ENCODE measurements around the gene DPP6. TPM values are rescaled to one million over a fixed set of nuclear protein-coding genes. Genes with fewer than 3 reads are reported as not detected.

DPP6 gene
- total RNA-seq, 1 donor from 2014 or later = not detected

DNA sequence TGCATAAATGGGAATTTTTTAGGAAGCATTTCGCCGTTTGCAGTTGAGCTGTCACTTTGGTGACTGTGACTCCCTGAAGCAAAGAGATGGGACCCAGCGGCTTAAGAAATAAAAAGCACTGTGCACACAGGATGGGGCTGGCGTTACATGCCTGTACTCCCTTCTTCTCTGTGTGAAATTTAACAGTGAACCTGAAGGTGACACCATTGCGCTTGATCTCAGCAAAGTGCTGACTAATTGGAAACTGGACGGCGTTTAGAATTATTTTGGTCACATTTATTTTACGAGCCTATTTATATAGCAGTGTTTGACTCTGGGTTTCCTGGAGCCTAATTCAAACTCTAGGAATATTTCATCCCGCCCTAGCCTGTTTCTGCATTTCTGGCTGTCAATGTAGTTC is 804.5 kb downstream of the DPP6 start:
- intact Hi-C loops (cut with micrococcal nuclease) = no loop called here

DNA sequence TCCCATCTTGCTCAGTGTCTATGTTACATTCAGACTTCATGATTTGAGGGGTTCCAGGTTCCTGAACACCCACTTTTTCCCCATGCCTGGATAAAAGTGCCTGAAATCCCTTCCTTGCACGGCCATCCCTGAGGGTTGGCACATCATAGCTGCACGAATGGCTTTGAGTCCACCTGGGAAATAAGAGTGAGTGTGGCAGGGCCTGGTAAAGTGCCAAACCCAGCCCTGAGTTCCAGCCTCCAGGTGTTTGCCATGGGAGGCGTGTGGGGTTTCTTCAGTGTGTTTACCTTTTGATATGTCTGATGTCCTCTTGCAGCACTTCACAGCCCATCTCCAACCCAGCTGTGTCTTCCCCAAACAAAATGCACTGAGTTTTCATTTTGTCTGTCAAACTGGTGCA is 805.0 kb downstream of the DPP6 start:
- intact Hi-C loops (cut with micrococcal nuclease) = no loop called here

DNA sequence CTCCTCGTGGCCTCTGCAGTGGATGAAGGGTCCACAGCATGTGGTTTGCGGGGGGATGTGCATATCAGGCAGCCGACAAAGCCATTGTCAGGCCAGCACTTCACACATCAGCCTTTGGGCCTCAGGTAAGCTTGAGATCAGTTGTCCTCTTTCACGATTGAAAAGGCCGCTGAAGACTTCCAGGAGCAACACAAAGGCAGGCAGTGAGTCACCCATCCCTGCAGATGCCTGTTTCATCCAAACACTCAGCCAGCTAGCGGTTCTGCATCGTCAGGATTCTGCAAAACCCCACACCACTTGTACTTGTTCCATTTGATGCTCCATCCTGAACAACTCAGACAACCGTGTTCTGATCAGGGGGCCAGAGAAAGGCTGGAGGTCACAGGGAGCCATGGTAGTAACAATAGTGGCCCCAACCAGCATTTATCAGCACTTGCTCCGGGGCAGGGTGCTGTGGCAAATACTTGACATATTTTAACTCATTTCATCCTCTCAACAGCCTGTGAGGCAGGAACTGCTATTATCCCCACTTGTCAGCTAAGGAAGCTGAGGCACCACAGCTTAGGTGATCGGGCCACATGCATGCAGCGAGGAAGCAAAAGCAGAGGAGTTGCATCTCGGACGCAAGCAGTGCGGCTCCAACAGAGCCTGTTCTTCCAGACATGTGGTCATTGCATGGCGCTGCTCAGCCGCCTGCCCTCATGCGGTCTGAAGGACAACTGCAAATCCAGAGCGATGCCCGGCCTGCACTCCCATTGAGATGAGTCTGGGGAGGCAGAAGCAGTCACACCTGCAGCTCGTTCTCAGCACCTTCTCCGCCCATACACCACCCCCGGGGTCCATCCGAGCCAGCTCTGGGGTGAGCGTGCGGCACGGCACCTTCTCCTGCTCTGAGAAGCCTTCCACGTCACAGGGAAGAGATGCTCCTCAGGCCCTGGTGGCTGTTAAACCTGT is 805.8 kb downstream of the DPP6 start:
- intact Hi-C loops (cut with micrococcal nuclease) = no loop called here

DNA sequence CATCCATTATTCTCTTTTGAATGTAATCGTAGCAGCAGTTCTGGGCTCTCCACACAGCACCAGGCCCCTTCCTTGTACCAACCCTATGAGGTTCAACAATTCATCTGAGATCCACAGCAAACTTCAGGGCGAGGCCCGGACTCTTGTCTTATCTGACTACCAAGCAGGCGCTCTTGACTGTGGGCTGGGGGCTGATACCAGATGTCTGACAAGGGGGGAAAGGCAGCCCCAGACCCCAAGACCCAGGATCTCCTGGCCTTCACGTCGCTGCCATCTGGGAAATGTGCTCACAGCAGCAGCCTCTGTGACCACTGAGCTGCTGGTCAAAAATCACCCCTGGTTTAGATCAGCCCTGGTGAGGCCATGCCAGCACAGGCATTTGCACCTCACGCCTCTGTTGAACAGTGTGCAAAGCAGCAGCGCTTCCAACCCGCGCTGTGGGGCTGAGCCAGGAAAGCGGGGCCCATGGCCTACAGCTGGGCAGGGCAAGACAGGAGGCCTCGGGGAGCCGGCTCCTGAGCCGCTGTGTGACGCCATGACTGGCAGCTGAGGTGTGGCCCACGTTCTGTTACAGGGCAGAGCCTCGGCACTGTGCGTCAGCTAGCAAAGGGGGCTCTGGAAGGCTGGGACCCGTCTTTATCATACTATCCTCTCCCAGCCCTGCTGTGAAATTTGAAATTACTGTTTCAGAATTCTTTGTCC is 806.8 kb downstream of the DPP6 start:
- intact Hi-C loops (cut with micrococcal nuclease) = no loop called here

DNA sequence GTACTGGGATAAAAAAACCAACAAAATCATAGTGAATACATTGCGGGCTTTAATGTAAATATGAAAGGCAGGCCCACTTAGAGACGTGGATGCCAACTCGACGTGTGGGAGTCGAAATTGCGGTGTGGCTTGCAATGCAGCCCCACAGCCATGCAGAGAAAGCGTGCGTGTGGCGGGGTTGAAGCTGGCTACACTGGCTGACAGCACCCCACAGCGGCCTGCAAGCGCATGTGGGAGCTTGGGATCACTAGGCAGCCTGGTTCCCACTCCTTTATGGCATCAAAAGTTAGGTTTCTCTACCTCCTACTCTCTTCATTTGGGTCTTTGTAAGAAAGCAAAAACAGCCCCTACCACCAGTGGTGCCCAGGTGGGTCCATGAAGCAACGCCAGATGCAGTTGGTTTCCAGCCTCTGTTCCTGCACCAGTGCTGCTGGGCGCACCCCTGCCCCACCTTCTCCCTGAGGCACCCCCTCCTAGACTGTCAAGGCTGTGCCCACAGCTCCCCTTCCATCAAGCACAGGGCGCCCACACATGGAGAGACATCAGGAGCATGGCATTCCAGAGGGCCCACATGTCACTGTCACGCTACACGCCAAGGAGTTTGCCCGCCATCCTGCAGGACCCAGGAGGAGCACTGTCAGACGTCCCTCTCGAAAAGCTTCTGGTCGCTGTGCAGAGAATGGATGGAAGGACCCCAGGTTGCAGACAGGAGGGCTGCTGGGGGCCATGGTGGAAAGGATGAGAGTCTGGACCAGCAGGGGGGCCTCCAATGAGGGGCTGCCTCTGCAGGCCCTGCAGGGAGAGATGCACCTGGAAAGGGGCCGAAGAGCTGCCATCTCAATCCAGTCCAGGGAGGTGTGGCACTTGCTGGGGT is 807.8 kb downstream of the DPP6 start:
- intact Hi-C loops (cut with micrococcal nuclease) = no loop called here

DNA sequence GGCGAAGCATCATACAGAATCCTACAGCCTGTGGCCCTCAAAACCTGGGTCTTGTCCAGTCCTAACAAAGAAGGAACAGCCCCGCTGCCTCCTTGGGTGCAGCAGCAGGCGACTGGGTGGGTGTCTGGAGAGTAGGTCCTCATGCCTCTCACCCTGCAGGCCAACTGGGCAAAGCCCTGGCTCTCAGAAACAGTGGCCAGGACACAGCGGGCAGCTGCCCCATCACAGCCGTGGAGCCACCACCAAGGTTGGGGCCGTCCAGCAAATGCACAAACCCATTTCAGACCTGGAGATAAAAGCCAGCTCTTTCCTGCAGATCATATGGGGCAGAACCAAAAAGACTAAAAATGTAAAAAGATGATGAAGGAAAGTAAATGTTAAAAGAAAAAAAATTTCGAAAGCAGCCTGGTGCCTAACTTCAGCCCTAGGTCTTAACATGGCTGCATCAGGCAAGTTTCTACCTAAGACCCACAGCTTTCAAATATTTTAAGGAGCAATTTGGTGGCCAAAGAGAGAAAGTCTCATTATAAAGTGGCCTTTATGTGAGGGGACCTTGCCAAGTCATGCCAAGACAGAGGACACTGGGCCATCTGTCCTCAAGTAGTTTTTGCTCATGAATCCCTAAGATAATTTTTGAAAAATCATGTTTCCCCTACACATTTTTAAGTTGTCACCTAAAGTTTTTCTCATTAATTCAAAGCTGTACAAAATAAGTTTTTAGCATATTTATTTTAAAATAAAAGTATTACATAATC is 808.6 kb downstream of the DPP6 start:
- intact Hi-C loops (cut with micrococcal nuclease) = no loop called here

DNA sequence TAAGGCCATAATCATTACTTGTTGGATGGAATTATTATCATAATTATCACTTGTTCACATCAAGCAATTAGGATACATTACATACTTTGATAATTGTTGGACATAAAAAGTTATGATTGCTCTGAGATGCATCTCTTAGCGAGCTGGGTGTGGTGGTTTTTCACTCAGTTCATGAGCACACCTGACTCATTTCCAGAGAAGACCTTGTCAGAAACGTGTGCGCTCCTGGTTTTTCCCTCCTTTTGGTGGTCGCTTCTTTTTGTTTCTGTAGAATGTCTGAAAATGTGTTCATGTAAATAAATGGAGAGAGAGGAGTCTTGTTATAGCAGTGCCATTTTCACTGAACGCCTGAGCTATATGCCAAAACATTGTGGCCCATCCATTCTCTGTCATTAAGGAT is 809.4 kb downstream of the DPP6 start:
- intact Hi-C loops (cut with micrococcal nuclease) = no loop called here

DNA sequence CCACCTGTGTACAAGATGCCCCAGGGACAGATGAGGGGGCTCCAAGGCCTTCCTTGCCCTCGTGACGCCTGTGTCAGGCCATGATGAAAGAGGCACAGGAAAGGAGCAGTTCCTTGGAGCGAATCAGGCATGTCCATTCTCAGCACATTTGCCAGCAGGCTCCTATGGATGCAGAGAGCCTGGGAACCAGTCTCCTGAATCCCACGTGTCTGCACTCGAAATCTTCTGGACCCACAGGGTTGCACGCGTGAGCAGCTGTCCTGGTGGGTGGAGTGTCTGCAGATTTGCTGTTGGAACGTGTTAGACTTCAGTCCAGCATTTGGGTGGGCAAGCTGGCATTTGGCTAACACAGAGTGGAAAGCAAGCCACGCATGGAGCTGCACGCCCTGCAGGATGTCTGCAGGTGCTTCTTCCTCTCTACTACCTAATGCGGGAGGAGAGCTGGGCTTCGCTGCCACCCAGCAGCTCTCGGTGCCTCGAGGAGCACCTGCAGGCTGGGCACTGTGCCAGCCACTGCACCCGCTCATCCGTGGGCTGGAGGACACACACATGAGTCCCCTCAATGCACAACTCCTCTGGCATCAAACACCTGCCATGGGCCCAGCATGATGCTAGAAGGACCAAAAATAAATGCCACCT is 810.1 kb downstream of the DPP6 start:
- intact Hi-C loops (cut with micrococcal nuclease) = no loop called here

DNA sequence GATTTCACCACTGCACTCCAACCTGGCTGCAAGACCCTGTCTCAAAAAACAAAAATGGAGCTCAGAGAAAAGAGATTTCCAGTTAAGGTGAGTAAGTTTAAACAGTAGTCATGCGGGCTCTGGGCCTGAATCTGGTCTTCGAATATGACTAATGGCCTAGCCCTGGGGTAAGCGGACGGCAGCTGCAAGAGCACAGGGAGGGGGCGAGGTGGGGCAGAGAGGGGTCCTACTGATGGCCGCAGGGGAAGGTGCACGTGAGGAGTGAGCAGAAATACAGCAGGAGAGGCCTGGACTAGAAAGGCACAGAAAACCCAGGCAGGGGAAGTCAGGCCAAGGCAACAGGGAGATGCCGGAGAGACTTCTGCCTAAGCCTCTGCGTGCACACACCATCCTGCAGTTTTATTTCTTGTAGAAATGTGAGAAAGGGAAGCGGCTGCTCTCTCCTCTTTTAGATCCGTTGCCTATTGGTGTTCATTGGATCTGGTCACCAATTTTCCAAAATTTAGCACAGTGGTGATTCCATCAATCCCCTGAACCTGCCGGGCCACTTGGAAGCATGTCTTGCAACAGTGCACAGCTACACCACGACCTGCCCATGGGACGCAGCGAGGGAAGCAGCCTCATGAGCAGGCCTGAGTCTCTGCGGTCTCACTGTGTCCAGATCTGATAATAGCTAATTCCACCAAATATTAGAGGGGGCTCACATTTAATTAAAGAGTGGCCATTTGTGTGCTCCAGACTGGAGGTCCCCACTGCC is 811.7 kb downstream of the DPP6 start:
- intact Hi-C loops (cut with micrococcal nuclease) = no loop called here

DNA sequence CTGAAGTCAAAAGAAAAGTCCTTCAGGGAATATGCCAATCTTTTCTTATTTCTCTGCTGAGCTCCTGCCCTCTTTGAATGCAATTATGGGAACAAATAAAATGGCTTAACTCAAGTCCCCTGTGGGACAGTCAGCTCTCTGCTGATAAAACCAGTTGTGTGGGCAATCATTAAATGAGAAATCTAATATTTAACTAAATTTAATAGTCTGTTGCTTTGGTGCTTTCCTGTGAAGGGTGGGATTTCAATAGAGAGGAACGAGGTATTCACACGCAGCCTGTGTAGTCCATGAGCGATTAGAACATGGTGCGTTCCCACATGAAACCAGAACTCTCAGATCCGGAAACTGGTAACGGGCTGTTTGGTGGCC is 812.3 kb downstream of the DPP6 start:
- intact Hi-C loops (cut with micrococcal nuclease) = no loop called here

DNA sequence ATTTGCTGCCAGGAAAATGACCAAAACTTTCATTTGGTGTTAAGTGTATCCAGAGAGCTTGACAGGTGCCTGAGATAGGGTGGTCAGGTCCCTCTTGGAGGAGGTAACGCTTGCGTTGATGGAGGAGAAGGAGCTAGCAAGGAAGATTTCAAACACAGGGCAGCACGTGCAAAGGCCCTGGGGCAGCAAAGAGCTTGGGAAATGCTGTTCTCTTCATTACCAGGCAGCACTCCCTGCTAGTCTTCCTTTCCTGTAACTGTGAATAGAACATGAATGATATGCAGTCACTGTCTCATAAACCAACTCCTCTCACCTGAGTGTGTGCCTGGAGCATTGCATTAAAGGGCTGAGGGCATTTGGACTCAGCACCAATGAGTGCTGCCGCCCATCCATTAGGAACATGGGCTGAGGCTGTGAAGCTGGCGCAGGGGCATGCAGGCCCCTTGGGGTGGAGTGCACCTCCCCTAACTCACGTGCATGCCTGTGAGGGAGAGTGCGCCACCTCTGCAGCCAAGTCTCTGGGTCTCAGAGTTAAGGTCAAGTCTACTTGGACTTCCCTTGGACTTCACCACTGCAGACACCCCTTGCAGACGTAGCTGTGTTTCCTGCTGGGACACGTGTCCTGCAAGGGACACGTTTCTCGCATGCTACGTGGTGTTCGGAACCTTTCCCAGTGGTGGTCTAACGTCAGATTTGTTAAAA is 813.9 kb downstream of the DPP6 start:
- intact Hi-C loops (cut with micrococcal nuclease) = no loop called here

DNA sequence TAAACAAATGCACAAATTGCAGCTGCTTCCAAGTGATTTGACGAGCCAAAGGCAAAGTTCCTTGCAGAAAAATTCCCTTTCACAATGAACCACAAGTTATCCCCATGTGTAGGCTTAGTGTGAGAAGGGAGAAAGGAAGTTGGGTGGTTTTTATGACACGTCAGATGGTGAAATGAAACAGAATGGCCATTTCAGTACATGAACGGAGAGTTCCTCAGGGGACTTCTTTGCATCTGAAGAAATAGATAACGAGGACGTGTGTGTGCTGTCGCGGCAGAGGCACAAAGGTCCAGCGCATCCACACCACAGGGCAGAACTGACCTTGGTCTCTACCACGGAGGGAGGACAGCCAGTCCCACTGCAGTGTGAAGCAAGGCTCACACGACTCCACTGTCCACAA is 814.9 kb downstream of the DPP6 start:
- intact Hi-C loops (cut with micrococcal nuclease) = no loop called here

DNA sequence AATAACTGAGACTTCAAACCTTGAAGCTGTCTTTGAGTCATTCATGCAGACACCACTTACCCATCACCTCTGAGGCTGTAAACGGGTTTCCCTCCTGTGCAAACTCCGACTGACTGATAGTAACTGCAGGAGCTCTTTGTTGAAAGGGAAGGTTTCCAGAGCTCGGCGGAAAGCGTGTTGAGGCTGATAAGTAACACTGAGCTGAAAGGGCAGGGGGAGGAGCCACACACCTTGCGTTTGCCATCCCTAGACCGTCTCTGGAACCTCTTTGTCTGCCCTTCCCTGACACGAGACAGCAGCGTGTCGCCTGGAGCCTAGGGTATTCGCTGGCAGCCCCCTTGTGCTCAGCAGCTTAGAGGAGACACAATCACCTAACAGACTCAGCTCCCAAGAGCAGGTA is 816.7 kb downstream of the DPP6 start:
- intact Hi-C loops (cut with micrococcal nuclease) = no loop called here

DNA sequence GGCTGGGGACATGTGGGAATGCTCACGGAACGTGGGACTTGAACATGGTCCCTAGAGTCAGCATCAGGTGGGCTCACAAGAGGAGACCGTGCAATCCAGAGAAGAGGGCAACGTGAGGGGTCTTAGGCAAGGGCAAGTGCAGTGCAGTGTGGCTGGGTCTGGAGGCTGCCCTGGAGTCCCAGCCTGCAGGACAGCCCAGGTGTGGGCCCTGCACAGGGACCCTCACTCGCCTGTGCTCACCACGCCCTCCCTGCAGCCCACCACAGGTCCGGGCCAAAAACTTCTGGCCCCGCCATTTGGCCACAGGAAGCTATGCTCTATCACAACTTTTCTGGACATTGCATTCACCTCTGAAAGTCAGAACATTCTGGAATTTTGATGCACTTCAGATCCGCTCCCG is 817.2 kb downstream of the DPP6 start:
- intact Hi-C loops (cut with micrococcal nuclease) = no loop called here

DNA sequence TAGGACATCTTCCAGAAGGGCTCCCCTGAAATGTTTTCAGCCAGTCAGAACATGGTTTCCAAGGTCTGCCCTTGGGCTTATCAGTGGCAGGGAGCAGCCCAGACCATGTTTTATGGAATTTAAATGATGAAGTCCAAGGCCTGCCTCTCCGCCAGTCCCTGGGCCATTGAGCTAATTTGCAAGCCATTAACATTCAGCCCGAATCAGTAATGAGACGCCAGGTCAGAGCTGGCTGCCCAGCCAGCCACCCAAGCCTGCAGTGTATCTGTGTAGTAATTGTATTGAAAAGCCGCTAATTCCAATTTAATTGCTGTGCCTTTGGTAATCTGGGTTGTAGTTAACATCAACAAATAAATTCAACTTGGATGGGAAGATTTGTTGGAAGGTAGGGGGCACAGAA is 819.3 kb downstream of the DPP6 start:
- intact Hi-C loops (cut with micrococcal nuclease) = no loop called here

DNA sequence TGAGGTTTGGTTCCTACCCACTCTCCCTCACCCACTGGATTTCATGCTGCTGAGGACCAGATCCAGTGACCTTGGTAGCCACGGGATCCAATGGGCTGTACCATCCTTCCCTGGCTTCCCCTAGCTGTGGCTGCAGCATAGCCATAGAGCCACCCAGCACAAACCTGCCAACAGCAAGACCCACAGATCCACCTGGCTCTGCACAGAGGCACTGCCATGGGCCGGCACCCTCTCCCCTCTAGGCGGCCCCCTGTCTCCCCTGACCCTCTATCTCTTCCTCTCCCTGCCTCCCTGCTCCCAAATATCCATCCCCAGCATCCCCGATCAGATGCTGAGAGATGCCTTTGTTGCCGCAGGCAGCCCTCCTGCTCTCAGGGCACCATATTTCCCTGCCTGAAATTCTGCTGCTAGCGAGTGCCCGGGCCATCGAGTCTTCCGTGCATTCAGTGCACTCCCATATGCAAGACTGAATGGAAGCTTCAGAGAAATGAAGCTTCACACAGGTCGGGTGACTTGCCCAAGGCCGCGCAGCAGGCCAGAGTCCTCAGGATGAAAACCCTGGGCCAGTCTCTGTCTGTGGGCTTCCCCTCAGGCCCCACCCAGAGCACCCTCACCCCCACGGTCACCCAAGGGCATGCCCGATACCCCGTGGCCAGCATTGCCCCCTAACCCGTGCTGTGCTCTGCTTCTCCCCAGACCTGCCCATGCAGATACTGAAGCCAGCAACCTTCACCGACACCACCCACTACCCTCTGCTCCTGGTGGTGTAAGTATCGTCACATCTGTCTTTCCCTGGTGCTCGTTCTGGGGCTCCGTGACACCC is 819.9 kb downstream of the DPP6 start:
- intact Hi-C loops (cut with micrococcal nuclease) = no loop called here

DNA sequence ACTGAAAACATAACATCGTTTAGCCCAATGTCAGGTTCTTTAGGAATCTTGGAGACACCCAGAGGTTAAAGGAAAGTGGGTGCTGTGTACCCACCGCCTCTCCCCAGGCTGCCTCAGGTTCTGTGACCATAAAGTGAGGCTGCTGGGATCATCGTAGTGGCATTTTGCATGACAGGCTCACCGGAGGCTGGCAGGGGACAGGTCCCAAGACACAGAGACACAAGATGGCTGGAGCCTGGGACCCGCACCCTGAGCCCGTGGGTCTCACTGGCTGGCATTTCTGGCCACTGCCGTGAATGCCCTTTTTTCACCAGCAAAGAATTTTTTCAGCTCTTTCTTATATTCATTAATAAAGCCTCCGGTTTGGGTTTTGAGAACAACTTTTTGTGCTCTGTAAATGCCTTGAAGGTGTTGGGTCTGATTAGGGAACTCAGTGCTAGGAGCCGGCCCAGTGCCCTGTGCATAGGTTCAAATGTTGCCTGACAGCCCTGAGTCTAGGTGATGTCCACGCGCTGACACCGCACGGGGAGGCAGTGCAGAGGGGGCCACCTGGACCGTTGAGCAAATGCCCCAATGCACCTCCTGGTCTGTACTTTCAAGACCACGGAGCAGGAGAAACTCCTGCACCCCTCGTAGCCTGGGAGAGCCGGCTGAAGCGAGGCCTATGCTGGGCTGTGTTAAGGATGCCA is 820.8 kb downstream of the DPP6 start:
- intact Hi-C loops (cut with micrococcal nuclease) = no loop called here
